Left hindlimb (tissue), 1 donor: ENCODE data around the gene CTNNA2.
A peak's percentile ranks its signal among the peaks of the same experiment; 100 is the strongest.

ENCODE experiments used
- DNase-seq: peaks from one replicate; pipeline ENCODE4 v3.0.0-alpha.2; 2018

The CTNNA2 gene

GRCh38 chr2:79861059-79861374 is 348.2 kb downstream of the CTNNA2 start:
- DNase-seq, result no peak

- no peak for DNase-seq
Observed at GRCh38 chr2:79862756-79863155, 349.9 kb downstream of the CTNNA2 start.

GRCh38 chr2:79872656-79873055 is 359.8 kb downstream of the CTNNA2 start:
- no peak for DNase-seq

- DNase-seq, result no peak
Observed at GRCh38 chr2:79874015-79874414, 361.2 kb downstream of the CTNNA2 start.

GRCh38 chr2:79876430-79876829 is 363.6 kb downstream of the CTNNA2 start:
- no peak for DNase-seq

- no peak for DNase-seq
Observed at GRCh38 chr2:79882548-79882947, 369.7 kb downstream of the CTNNA2 start.

GRCh38 chr2:79887747-79888374 is 375.0 kb downstream of the CTNNA2 start:
- no peak for DNase-seq

GRCh38 chr2:79892123-79892522 is 379.3 kb downstream of the CTNNA2 start:
- no peak for DNase-seq

GRCh38 chr2:79899196-79899595 is 386.3 kb downstream of the CTNNA2 start:
- DNase-seq, result no peak

- no peak for DNase-seq
Observed at GRCh38 chr2:79901161-79901560, 388.3 kb downstream of the CTNNA2 start.

GRCh38 chr2:79903222-79904000 is 390.6 kb downstream of the CTNNA2 start:
- no peak for DNase-seq

GRCh38 chr2:79906139-79906890 is 393.5 kb downstream of the CTNNA2 start:
- DNase-seq, result no peak

GRCh38 chr2:79909521-79909920 is 396.7 kb downstream of the CTNNA2 start:
- DNase-seq, result no peak

- no peak for DNase-seq
Observed at GRCh38 chr2:79910643-79911042, 397.8 kb downstream of the CTNNA2 start.

GRCh38 chr2:79915455-79915854 is 402.6 kb downstream of the CTNNA2 start:
- no peak for DNase-seq

- no peak for DNase-seq
Observed at GRCh38 chr2:79916285-79916684, 403.4 kb downstream of the CTNNA2 start.

GRCh38 chr2:79920512-79921076 is 407.7 kb downstream of the CTNNA2 start:
- DNase-seq, result no peak

GRCh38 chr2:79929624-79930023 is 416.8 kb downstream of the CTNNA2 start:
- no peak for DNase-seq

- DNase-seq, result no peak
Observed at GRCh38 chr2:79935046-79935732, 422.3 kb downstream of the CTNNA2 start.

GRCh38 chr2:79935771-79936657 is 423.2 kb downstream of the CTNNA2 start:
- peak; percentile 36 for DNase-seq

GRCh38 chr2:79936715-79937114 is 423.9 kb downstream of the CTNNA2 start:
- no peak for DNase-seq

- no peak for DNase-seq
Observed at GRCh38 chr2:79938648-79939047, 425.8 kb downstream of the CTNNA2 start.
